Renal cortical epithelial cell (primary cell): ENCODE data around the gene TMED4. TPM values are rescaled to one million over a fixed set of nuclear protein-coding genes. Genes with fewer than 3 reads are reported as not detected.
"Not testable (repeated sequence)": the region's sequence is repeated elsewhere in the genome, so short reads cannot be mapped to it uniquely, and the experiment has no call there.

Experiments used
- DNase-seq: peaks from one replicate; pipeline ENCODE4 v3.0.0-alpha.2; 2011; ENCODE audit warnings: low read depth
- total RNA-seq: library from RNA; depleted of rRNA; stranded (reverse); fragments of >200 nt; gene quantifications from 2 replicates; pipeline ENCODE4 v1.2.3, GENCODE V29; 2014

The TMED4 gene
- total RNA-seq, 1 donor from 2014 or later, result 259 TPM

DNA sequence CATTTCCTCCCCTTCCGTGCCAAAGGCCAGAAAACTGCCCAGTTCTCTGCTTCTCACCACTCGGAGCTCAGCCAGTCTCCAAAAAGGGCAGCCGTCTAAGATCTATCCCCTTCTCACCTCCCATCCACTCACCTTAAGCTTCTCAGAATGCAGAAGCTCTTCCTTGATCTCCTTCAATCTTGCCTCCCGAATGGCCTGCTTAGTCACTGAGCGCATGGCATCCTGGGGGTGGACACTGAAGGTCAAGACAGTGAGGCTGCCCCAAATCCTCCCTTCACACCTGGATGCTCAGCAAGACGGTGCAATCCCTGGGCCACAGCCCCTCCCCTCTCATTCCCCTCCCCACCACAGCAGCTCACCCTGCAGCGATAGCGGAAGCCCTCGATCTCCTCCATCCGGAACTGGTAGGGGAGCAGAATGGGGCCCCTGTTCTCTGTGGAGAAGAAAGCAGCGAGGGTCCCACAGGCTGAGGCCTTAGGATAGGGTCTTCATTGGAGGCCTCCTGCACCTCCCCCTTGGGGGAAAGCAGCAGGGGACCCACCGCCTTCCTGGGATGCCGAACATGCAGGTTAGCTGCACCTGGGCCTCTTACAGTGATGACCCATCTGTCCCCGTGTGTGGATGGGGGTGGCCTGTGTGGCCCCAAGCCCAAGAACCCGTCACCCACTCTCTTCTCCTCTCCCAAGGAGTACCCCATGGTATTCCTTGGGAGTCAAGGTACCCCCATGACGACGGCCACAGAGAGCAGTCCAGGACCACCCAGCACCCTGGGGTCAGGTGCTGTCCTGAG is 13.1 kb downstream of the TMED4 start:
- DNase-seq, result no peak

DNA sequence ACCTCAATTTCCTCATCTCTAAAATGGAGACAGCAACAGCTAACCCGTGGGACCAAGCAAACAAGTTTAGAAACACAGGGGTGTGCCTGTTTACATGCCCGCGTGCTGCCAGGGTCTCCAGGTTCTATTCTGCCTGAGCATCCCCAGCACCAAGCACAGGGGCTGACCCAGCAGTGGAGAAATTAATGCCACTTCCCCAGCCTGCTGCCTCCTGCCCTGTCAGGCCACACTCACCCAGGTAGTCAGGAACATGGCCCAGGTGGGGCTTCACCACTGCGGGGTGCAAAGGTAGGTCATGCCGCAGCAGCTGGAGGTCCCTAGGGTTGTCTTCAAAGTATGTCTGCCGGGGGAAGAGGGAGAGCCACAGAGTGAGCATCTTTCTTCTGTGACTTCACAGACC is 14.1 kb downstream of the TMED4 start:
- no peak for DNase-seq

DNA sequence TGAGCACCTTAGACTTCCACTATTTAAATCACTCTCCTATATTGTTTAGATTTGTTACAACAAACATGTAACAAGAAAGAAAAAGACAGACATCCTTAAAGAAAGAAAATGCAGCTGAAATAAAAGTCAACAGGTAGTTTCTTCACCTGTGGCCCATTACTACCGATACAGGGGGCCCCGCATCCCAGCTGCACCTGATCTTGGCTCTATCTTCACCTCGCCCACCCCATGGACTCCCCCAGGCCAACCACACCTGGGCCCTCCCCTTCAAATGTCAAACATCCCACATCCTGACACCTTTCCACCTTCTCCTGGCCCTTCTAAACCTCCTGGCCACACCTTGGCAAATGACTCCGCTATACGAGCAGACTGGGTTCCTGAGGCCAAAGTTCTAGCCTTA is 15.4 kb downstream of the TMED4 start:
- no peak for DNase-seq

DNA sequence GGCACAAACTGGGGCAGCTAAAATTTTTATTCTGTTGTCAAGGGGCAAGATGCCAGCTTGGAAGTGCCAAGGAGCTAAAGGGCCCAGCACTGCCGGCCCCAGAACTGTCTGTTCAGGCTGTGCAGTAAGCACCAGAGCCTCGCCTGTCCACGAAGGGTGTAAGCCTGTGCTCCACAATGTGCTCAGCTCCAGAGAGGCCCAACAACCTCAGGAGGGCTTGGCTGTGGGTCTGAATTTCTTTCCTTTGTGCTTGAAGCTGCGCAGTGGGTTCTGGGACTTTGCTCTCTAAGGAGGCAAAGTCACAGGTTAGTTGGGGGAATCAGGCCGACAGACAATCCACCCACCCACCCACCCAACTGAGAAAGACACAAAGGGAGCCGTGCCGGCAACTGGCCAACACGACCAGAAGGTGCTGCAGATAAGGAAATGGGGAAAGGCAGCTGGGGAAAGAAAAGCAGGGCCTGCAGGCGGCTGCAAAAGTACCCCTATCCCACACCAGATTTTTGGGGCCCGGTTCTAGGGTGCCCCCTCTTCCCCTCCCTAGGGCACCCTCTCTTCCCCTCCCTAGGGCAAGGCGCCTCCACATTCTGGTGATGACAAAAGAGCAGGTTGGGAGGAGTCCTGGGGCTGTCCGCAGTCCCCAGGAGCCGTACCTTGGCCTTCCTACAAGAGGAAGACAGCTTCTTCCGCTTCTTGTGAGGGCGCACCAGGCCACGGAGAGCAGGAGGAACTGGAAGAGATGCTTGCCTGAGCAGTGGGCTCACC is 16.1 kb downstream of the TMED4 start:
- DNase-seq, result no peak

DNA sequence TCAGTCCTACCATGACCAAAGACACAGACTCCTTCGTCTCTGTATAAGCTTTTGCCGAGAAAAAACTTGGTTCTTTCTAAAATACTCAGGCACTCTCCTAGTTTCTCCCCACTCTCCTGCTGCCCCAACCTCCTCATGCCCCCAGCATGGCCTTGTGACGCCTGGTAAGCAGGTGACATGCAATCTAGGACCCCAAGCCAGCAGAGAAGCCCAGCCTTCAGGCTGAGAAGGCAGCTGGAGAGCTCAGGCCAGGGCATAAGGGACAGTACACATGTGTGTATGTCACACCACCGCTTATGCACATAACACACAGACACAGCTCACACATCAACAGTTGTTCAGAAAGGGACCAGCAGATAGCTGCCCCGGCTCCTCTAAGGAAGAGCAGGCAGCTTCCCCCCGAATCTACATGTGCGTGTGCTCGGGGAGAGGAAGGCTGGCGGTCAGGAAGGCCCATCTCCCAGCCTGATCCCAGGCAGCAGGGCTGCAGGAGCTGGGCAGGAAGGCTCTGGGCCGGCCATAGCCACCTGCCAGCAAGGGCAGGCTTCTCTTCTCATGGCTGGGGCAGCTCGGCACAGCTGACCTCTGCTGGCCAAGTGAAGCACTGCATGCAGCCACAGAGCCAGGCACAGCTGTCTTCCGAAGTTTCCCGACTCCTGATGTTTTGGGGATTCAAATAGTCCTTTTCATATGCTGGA is 16.8 kb downstream of the TMED4 start:
- DNase-seq, result peak; percentile 28

DNA sequence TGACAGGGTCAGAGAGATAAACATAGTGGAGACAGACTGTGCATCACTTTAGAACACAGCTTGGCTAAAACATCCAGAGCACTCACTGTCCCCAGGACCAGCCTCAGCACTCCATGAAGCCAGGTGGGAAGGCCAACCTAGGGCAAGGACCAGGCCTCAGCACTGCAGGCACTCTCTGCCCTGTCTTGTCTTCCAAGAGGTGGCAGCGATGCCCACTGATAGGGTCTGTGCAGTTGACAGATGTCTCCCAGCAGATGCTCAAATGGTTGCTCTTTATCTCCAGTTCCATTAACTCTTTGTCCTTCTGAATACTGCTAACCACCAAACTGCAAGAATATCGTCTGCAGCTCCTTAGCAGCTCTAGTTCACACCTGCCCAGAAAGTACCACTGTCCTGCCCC is 17.4 kb downstream of the TMED4 start:
- DNase-seq, result no peak

DNA sequence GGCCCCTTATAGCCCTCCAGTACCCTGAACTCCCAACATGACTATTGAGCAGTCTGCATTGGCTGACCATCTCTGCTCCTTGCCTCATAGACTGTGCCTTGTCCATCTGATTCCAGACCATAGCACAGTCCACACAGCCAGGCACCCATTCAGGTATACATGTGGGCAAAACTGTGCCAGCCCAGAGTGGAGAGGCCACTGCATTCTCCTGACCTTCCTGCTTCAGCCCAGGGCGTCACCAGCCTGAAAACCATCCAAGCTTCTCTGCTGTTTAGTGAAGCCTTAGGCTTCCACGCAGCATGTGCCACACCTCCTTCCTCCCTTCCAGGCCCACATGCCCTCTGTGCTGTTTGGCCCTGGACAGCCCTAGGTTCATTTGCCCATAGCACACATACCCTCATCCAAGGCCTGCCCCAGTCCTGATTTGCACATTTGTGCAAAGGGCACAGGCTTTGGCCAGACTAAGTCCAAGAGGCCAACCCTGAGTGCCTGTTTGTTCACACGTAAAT is 18.8 kb downstream of the TMED4 start:
- no peak for DNase-seq

DNA sequence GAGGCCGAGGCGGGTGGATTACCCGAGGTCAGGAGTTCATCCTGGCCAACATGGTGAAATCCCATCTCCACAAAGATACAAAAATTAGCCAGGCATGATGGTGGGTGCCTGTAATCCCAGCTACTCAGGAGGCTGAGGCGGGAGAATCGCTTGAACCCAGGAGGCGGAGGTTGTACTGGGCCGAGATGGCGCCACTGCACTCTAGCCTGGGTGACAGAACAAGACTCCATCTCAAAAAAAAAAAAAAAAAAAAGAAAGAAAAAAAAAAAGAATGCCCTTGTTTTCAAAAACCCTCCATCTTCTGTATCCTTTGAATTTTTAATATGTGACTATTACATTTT is 19.4 kb downstream of the TMED4 start:
- DNase-seq, result not testable (repeated sequence)

DNA sequence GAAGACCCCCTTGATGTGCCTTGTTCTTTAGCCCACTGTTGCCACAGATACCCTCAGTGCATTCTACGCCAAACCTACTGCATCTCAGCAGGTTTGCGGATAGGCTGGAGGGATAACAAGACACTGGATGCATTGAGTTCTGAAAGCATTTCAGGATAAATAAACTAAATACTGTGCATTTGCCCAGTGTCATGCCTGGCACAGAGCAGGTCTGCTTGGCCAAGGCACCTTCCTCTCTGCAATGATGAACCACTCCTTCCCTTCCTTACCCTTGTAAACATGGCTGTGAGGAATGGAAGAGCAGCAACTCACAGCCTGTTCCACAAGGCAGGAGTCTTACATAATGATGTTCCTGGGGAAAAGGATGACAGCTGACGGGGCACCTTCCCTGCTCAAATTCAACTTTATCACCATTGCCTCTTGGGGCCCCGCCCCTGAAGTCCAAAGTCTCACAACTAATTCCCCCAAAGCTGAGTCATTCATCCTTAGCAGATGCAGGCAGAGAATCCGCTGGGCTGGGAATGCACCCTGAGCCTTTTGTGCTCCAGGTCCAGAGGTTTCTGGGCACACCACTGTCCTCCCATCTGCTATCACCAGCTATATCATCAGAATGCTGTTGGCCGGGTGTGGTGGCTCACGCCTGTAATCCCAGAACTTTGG is 19.9 kb downstream of the TMED4 start:
- DNase-seq, result peak; percentile 75

DNA sequence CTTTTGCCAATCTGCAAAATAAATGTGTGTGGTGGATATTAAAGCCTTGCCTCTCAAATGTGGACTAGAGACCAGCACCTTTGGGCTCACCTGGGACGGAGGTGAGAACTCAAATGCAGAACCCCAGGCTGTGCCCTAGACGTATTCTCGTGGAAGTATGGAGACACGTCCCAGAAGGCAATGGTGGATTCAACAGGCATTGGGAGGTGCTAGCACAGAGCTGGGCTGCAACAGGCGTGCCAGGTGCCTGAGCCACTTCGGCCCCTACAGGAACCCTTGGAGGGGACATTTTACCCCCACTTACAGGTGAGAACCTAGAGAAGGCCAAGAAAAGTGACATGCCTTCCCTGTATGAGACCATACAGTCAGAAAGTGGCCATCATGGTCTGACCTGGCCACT is 20.6 kb downstream of the TMED4 start:
- DNase-seq, result no peak

DNA sequence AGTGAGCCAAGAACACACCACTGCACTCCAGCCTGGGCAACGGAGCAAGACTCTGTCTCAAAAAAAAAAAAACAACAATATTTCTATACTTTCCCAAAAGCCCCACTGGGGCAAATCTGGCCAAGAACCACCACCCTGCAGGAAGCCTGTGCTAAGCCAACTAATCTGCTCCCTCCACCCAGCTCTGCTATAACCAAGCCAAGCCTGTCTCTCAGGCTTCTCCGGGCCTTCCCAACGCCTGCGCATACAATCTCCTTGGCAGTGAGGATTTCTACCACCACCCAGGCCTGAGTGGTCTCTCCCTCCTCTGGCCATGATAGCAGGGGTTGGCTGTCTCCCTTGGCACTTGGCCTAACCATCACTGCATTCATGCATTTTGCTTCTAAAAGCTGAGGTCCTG is 22.5 kb downstream of the TMED4 start:
- no peak for DNase-seq

DNA sequence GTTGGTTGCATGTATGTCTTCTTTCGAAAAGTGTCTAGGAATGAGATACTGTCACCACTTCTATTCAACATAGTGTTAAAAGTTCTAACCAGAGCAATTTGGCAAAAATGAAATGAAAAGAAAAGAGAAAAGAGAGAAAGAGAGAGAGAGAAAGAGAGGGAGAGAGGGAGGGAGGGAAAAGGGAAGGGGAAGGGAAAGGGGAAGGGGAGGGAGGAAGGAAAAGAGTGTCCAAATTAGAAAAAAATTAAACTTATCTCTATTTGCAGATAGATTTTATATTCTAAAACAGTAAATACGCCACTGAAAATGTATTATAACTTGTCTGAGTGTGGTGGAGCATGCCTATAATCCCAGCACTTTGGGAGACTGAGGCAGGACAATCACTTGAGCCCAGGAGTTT is 24.5 kb downstream of the TMED4 start:
- no peak for DNase-seq

DNA sequence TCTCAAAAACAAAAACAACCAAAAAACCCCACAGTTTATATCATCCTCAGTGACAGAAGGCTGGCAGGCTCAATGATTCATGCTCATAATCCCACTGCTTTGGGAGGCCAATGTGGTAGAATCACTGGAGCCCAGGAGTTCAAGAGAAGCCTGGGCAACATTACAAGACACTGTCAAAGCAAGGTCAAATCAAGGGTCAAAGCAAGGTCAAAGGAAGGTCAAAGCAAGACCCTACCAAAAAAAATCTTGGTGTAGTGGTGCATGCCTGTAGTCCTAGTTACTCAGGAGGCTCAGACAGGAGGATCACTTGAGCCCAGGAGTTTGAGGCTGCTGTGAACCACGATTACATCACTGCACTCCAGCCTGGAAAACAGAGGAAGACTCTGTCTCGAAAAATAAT is 26.7 kb downstream of the TMED4 start:
- no peak for DNase-seq

DNA sequence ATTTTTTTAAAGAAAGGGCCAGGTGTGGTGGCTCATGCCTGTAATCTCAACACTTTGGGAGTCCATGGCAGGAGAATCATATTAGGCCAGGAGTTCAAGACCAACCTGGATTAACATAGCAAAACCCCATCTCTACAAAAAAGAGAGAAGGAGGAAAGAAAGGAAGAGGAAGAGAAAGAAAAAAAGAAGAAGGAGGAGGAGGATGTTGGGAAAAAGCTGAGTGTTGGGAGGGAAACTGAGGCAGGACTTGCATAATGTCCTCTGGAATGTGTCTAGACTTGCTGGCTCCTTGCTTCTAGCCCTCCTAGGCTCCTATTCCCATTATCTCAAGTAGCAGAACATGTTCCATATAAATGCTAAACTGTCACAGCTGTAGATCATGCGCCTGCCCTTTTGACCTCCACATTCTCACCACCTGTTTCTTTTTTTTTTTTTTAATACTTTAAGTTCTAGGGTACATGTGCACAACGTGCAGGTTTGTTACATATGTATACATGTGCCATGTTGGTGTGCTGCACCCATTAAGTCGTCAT is 29.5 kb downstream of the TMED4 start:
- not testable (repeated sequence) for DNase-seq

DNA sequence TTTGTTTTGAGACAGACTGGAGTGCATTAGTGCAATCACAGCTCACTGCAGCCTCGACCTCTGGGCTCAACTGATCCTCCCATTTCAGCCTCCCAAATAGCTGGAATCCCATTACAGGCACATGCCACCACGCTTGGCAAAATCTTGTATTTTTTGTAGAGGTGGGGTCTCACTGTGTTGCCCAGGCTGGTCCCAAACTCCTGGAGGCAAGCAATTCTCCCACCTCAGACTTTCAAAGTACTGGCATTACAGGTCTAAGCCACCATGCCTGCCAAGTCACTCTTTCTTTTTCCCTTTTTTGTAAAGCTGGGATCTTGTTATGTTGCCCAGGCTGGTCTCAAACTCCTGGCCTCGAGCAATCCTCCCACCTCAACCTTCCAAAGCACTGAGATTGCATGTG is 32.6 kb downstream of the TMED4 start:
- no peak for DNase-seq

DNA sequence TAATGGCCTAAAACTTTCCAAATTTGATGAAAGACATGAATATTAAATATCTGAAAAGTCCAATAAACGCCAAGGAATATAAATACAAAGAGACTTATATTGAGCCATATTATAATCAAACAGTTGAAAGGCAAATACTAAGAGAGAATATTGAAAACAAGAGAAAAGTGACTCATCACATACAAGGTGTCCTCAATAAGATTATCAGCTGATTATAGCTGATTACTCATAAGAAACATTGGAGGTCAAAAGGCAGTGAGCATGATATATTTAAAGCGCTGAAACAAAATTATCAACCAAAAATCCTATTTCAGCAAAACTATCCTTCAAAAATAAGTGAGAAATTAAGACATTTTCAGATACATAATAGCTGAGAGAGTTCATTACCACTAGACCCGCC is 33.1 kb downstream of the TMED4 start:
- DNase-seq, result no peak

DNA sequence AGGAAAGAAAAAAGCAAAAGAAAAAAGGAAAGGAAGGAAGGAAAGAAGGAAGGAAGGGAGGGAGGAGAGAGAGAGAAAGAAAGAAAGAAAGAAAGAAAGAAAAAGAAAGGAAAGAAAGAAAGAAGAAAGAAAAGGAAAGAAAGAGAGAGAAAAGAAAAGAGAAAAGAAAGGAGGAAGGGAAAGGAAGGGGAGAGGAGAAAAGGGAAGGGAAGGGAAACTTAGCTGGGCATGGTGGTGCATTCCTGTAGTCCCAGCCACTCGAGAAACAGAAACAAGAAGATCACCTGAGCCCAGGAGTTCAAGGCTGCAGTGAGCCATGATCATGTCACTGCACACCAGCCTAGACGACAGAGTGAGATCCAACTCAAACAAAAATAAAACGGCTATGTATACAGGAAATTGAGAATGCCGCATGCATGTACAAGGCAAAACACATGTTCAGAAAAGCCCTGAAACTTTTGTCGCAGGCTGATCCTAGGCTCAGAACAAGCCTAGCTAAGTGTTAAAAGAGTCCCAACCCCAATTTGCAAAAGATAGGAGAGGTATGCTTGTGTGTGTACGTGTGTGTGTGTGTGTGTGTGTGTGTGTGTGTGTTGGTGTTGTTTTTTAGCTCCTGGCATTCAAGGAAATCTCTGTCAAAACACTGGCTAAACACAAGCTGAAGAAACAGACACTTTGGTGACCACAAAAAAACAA is 34.3 kb downstream of the TMED4 start:
- DNase-seq, result no peak

DNA sequence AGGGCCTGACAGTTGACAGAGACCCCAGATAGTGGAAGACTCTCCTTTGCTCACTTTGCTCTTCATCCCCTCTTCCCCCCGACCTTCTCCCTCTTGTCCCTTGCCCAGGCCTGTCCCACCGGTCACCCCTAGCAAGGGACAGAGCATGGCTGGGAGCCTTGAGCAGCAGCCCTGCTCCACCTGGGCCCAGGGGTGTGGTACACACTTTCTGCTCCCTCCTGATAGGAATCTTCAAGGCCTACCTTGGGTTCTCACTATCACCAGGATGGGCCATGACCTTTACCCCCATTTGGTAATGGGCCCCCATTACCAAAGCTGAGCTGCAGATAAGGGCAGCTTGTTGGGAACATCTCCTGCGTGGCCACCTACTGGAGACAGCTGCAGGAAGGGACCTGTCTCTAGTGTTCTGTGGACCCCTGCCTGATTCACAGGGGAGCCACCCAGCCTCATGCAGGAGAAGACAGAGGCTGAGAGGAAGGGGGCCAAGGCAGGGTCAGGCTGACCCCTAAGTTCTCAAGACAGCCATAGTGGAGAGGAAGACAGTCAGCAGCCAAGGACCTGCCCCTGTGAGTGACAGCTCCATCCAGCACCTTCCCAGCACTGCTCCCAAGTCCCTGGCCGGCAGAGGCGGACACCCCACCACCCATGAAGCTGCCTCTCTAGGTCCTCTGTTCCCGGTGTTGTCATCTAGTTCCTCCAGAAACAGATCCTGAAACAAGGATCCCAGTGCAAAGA is 40.0 kb downstream of the TMED4 start:
- no peak for DNase-seq

DNA sequence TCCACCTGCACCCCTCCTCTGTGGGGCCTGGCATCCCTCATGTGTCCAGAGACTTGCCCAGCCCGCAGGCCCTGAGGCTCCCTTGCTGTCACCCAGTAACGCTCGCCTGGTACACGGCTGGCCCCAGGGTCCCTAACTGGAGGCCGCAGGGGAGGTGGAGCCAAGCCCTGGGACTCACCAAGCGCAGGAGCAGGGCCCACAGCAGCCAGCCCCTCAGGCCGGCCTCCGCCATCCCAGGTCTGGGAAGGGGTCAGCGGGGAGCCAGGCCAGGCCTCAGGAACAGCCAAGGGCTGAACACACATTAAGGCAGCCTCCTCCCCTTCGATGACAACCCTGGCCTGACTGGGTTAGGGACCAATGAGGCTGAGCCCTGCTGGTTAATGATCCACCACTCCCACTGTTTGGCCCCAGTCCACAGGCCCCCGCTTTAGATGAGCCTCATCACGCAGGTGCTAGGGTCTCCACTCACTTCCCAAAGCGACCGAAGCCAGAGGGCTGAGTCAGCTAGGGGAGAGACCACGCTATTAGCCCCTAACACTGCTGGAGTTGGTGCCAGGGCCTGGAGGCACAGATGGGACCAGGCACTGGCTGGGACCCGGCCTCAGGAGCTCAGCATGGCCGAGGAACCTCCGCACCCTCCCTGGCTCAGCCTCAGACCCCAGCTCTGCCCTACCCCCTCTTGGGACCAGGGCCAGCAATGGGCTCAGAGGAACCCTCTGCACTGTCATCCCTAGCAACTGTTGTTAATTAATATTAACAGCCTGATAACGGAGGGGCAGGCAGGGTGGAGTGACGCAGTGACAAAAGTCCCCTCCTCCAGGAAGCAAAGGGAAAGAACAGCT is 40.8 kb downstream of the TMED4 start, which contains the start of gene NPC1L1:
Gene NPC1L1, minus strand, starts transcription at position 303 of the 842 bp plus-strand sequence. Its CDS starts 71 bp downstream, at position 232.
- DNase-seq, result peak; percentile 63
